NCI-H510A treated with DMSO at 0.1 percent for 48 hours (cell line): ENCODE results near the gene USP24.
A peak's percentile ranks its signal among the peaks of the same experiment; 100 is the strongest.

Experiments used
- DNase-seq: peaks from one replicate; lab custom pipeline; 2025; lab: John Stamatoyannopoulos, UW

USP24 gene

GRCh38 chr1:55070293-55071164 is 144.6 kb downstream of the USP24 start:
- no peak for DNase-seq

GRCh38 chr1:55069280-55069679 is 145.9 kb downstream of the USP24 start:
- DNase-seq, result no peak

- DNase-seq, result no peak
These were observed 146.5 kb downstream of the USP24 start for GRCh38 chr1:55068638-55069037.

GRCh38 chr1:55067914-55068313 is 147.2 kb downstream of the USP24 start:
- DNase-seq, result no peak

- DNase-seq, result no peak
These were observed 148.0 kb downstream of the USP24 start for GRCh38 chr1:55067022-55067778.

GRCh38 chr1:55065648-55066047 is 149.5 kb downstream of the USP24 start:
- no peak for DNase-seq

- DNase-seq, result no peak
These were observed 150.3 kb downstream of the USP24 start for GRCh38 chr1:55064861-55065263.

GRCh38 chr1:55064071-55064581 is 151.0 kb downstream of the USP24 start:
- no peak for DNase-seq

GRCh38 chr1:55063577-55063942 is 151.6 kb downstream of the USP24 start:
- no peak for DNase-seq

- no peak for DNase-seq
These were observed 152.2 kb downstream of the USP24 start for GRCh38 chr1:55062801-55063576.

- no peak for DNase-seq
These were observed 153.3 kb downstream of the USP24 start for GRCh38 chr1:55061706-55062321.

GRCh38 chr1:55061000-55061705 is 154.0 kb downstream of the USP24 start:
- DNase-seq, result no peak

- DNase-seq, result peak; percentile 15
These were observed 154.8 kb downstream of the USP24 start for GRCh38 chr1:55060133-55060999.

- DNase-seq, result no peak
These were observed 155.6 kb downstream of the USP24 start for GRCh38 chr1:55059302-55060132.

- DNase-seq, result no peak
These were observed 157.2 kb downstream of the USP24 start for GRCh38 chr1:55057956-55058298.

GRCh38 chr1:55057270-55057955 is 157.8 kb downstream of the USP24 start:
- no peak for DNase-seq

- DNase-seq, result no peak
These were observed 158.6 kb downstream of the USP24 start for GRCh38 chr1:55056632-55056992.

GRCh38 chr1:55055951-55056631 is 159.1 kb downstream of the USP24 start:
- DNase-seq, result no peak
